NCI-H2171 treated with DMSO at 0.1 percent for 48 hours (cell line): ENCODE data around the gene PGP.
A peak's percentile ranks its signal among the peaks of the same experiment; 100 is the strongest.

ENCODE experiments used
- DNase-seq: peaks from one replicate; lab custom pipeline; 2025; lab: John Stamatoyannopoulos, UW

Gene PGP

DNA sequence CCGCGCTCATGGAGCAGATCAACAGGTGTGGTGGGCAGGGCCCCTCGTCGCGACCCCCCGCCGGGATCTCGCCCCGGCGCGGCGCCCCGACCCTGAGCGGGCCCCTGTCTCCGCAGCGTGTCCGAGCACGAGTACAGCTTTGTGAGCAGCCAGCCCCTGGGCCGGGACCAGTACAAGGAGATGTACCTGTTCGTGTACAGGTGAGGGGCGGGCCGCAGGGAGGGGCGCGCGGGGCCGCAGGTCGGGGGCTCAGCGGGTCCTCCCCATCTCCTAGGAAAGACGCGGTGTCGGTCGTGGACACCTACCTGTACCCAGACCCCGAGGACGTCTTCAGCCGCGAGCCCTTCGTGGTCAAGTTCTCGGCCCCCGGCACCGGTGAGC, 22.5 kb upstream of the PGP start:
- no peak for DNase-seq

DNA sequence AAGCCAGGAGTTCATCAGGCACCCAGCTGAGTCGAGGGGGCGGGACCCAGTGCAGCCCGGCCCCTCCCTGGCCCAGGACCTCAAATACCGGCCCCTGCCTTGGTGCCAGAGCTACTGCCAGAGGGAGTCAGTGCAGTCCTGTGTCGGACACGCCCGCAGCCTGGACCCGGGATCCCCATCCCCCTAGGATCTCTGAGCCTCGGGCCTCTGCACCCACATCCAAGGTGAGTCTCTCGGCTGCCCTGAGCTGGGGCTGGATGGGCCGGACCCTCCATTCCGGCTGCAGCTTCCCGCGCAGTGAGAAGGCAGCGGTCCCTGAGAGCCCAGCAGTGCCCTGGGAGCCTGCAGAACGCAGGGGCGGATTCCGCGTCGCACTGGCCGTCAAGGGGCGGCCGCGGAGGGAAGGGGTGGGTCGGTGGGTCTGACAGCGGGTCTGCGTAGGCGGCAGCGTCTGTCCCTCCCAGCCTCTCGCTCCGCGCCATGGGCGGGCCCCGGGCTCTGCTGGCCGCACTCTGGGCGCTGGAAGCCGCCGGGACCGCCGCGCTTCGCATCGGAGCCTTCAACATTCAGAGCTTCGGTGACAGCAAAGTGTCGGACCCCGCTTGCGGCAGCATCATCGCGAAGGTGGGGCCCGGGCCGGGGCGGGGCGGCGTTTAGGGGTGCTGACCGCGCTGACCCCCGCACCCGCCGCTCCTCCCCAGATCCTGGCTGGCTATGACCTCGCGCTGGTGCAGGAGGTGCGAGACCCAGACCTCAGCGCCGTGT, 21.9 kb upstream of the PGP start, which contains the start of gene DNASE1L2:
TSS of gene DNASE1L2 (plus strand) at position 108 of the 765 bp plus-strand sequence. CDS start at position 481, 373 bp downstream.
- DNase-seq: no peak

- no peak for DNase-seq
Measured at GRCh38 chr16:2235695-2236336, 21.2 kb upstream of the PGP start.

GRCh38 chr16:2235234-2235651, 20.6 kb upstream of the PGP start:
- no peak for DNase-seq

DNA sequence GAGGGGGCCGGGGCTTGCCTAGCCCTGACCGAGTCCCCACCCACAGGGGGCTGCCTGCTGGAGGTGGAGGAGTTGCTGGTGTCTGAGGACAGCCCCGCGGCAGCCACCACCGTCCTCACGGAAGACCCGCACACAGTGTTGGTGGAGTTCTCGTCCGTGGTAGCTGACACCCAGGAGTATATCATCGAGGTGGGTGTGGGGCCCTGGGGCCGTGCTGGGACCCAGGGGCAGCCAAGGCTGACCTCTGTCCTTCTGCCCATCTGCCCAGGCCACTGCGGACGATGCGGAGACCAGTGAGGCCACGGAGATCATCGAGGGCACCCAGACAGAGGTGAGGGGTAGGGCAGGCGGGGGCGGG, 20.2 kb upstream of the PGP start:
- DNase-seq: no peak

DNA sequence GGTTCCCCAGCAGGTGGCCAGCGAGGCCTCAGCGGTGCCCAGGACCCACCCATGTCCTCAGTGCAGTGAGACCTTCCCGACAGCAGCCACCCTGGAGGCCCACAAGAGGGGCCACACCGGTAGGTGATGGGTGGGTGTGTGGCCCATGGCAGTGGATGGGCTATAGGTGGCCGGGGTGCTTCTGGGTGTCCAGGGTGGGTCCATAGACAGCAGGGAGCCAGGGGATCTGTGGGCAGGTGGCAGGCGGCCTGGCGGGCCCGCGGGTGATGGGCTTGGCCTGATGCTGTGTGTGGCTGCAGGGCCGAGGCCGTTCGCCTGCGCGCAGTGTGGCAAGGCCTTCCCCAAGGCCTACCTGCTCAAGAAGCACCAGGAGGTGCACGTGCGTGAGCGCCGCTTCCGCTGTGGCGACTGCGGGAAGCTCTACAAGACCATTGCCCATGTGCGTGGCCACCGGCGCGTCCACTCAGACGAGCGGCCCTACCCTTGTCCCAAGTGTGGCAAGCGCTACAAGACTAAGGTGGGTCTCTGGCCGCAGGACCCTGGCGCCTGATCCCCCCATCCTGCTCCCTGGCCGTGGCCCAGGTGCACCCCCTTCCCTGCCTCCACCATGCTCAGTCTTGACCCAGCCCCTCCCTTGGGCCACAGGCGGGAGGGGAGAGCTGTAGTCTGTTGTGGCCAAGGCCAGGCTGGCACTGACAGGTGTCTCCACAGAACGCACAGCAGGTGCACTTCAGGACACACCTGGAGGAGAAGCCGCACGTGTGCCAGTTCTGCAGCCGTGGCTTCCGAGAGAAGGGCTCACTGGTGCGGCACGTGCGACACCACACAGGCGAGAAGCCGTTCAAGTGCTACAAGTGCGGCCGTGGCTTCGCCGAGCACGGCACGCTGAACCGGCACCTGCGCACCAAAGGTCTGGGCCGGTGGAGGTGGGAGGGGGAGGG, 19.5 kb upstream of the PGP start:
- peak; percentile 7 for DNase-seq

DNA sequence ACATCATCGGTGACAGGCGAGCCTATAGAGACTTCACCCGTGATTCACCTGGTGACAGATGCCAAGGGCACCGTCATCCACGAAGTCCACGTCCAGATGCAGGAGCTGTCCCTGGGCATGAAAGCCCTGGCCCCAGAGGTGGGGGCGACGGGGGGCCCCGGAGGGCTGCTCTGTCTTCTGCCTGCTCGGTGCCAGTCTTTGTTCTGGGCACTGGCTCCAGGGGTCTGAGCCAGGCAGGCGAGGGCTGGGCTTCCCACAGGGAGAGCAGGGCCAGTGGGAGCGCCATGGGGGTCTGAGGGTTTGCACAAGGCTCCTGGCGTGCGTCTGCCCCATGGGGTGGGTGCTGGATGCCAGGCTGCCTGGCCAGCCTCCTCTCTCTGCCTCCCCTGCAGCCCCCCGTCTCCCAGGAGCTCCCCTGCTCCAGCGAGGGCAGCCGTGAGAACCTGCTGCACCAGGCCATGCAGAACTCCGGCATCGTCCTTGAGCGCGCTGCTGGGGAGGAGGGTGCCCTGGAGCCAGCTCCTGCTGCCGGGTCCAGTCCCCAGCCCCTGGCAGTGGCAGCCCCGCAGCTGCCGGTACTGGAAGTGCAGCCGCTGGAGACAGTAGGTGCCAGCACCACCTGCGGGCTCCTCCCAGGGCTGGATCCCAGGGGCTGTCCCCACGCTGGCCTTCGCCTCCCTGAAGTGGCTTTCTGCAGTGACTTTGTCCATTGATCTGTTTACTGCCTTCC, 18.6 kb upstream of the PGP start:
- DNase-seq: no peak

DNA sequence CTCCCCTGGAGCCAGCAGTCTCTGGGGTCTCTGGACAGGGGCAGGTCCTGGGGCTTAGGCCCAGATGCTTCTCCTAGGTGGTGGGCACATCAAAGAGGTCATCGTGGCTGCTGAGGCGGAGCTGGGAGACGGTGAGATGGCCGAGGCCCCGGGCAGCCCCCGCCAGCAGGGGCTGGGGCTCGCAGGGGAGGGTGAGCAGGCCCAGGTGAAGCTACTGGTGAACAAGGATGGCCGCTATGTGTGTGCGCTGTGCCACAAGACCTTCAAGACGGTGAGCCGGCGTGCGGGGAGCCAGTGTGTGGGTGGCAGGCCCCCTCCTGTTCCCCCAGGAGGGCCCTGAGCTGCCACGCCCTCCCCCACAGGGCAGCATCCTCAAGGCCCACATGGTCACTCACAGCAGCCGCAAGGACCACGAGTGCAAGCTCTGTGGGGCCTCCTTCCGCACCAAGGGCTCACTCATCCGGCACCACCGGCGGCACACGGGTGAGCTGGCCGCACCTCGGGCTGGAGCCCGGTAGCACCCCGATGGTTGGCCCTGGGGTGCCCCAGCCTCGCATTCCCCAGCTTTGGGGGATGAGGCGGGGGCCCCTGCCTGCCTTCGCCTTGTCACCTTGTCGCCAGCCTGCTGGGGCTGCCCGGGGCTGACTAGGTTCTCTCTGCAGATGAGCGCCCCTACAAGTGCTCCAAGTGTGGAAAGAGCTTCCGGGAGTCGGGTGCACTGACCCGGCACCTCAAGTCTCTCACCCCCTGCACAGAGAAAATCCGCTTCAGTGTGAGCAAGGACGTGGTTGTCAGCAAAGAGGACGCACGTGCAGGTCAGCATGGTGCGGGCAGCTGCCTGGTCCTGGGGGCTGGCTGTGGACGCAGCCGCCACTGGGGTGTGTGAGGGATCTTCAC, 17.7 kb upstream of the PGP start:
- no peak for DNase-seq

DNA sequence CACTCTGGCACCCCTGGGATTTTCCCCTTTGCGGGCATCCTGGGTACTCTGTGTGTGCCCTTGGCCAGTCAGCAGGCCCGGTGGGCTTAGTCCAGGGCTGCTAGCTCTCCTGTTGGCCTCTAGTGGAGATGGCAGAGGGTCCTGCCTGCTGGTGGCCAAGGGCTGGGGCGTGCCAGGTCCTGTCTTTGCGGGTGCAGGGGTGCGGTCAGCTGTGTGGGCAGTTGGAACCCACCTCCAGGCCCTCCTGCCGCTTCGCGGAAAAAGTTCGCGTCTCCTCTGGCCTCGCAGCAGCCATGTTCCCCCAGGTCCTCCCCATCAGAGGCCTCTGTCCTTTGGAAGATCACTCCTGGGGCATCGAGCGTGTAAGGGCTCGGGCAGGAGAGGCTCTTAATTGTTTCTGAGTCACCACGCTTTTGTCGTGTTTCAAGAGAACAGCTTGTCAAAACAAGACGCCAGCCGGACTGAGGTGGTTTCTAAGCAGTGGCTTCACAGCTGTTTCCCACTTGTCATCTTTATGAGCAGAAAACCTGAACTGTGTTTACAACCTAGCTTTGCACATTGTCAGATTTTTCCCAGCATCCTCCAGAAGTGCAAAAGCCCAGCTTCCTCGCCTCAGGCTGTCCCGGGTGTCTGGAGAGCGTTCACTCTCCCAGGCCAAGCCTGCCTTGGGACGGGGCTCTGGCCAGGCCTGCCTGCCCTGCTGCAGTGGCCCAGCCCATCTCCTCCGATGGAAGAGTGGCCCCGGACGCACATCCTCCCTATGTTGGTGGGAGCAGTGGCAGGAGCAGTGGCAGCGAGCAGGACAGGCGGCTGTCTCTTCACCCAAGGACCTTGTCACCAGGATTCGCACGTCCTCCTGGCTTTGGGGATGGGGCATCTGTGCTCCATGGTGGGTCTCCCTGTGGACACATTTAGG, 16.6 kb upstream of the PGP start:
- no peak for DNase-seq

GRCh38 chr16:2230376-2230775, 15.7 kb upstream of the PGP start:
- DNase-seq: no peak

- DNase-seq: no peak
Measured at GRCh38 chr16:2229632-2230250, 15.1 kb upstream of the PGP start.

DNA sequence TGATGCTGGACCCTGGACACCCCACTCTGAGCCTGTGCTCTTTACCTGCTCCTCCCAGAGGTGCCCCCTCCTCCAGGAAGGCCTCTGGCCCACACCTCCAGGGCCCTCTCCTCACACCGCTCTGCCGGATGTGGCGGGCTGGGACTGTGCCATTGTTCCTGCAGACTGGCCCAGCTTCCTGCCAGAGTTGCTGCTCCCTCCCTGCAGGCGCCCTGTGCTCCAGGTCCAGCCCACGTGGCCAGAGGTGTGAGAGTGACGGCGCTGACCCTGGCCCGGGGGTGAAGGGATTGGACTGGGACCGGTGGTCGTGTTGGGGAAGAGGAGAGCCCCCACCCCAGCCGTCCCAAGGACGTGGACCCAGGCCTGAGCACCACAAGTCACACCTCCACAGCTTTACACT, 14.5 kb upstream of the PGP start:
- DNase-seq: no peak

DNA sequence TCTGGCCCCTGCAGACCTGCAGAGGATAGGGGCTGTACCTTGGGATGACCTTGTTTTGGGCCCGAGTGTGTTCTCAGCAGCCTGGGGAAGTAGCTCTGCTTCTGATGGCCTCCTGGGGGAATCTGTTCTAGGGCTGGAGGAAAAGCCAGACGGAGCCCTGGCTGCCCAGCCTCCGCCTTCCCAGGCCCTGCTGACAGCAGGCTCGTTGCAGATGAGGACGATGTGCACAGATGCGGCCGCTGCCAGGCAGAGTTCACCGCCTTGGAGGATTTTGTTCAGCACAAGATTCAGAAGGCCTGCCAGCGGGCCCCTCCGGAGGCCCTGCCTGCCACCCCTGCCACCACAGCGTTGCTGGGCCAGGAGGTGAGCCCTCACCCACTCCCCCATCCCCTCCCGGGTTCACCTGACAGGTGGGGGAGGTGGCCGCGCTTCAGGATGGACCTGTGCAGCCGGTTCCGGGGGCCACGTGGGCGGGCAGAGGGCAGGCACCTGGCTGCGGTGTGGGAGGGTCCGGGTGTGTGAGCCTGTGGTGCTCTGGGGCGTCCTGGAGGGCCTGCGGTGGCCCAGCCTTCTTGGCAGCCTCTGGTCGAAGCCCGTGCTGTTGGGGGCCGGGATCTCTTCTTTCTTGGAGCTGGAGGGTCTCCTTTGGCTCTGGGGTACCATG, 13.7 kb upstream of the PGP start:
- DNase-seq: no peak

GRCh38 chr16:2226918-2227317, 12.3 kb upstream of the PGP start:
- DNase-seq: no peak

DNA sequence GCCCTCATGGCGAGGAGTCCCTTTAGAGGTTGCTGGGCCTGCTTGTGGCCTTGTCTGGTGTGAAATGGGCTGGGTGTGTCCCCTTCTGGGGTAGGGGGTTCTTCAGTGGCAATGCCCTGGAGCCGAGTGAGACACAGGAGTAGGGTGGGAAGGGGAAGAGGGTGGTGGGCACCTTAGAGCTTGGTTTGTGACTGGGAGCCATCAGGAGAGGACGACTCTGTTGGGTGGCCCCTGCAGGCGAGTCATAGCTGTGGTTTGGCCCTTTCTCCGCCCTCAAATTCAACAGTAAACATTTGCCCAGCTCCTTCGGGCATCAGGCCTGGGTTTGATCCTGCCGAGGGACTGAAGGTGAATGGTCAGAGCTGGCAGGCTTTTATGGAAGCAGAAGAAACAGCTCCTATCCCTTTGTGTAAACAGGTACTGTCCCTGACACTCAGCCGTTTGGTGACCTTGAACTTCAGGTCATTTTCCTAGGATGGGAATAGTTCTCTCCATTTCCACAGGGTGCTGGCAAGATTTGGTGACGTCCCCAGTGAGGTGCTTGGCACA, 11.7 kb upstream of the PGP start:
- DNase-seq: no peak

GRCh38 chr16:2223942-2224486, 9.4 kb upstream of the PGP start:
- peak; percentile 46 for DNase-seq

GRCh38 chr16:2223221-2223941, 8.7 kb upstream of the PGP start, which contains the start of gene E4F1:
Gene E4F1, plus strand, starts transcription at chr16:2223591. Its CDS starts 23 bp downstream, at chr16:2223614.
- DNase-seq: peak; percentile 99
